Neural progenitor cell (in vitro differentiated cells): Measurements from ENCODE around the gene PLA2G5.

ENCODE experiments used
- EZH2 ChIP-seq: fragments of 200-600 bp; sonication (generic); IDR thresholded peaks from 2 replicates; pipeline ENCODE4 v1.6.1; 2017; ENCODE audit warnings: antibody characterized with exemption, mild to moderate bottlenecking, moderate library complexity
- TF ChIP-seq, protein P1 (sequence below): fragments of 200-600 bp; sonication (generic); IDR thresholded peaks from 2 replicates; pipeline ENCODE4 v1.5.1; 2017; ENCODE audit warnings: antibody characterized with exemption, mild to moderate bottlenecking

DNA sequence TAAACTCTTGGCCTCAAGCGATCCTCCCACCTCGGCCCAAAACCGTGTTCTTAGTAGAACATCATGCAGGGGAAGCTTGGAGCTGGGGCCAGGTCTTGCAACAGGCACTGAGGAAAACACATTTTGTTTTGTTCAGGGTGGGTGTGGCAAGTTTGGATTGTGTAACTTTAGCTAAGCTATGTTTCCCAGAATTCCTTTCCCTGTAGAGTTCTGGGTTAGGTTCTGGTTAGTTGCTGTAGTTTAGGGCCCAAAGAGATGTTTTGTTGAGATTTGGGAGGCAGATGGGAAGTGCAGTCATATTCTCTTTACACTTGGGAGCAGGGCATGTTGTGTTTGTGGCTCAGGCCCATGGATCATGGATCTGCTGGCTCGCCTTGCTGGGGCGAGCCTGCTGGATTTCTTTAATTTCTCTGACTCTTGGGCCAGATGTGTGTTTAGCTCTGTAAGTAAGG is 24.0 kb downstream of the PLA2G5 start:
- TF ChIP-seq, protein P1, sequence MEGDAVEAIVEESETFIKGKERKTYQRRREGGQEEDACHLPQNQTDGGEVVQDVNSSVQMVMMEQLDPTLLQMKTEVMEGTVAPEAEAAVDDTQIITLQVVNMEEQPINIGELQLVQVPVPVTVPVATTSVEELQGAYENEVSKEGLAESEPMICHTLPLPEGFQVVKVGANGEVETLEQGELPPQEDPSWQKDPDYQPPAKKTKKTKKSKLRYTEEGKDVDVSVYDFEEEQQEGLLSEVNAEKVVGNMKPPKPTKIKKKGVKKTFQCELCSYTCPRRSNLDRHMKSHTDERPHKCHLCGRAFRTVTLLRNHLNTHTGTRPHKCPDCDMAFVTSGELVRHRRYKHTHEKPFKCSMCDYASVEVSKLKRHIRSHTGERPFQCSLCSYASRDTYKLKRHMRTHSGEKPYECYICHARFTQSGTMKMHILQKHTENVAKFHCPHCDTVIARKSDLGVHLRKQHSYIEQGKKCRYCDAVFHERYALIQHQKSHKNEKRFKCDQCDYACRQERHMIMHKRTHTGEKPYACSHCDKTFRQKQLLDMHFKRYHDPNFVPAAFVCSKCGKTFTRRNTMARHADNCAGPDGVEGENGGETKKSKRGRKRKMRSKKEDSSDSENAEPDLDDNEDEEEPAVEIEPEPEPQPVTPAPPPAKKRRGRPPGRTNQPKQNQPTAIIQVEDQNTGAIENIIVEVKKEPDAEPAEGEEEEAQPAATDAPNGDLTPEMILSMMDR, result no peak
- no peak for TF ChIP-seq EZH2
